NCI-H510A (cell line): ENCODE measurements around the gene MRGPRX1.
"Not testable (repeated sequence)": the region's sequence is repeated elsewhere in the genome, so short reads cannot be mapped to it uniquely, and the experiment has no call there.

Source experiments
- DNase-seq: peaks from one replicate; lab custom pipeline; 2025; lab: John Stamatoyannopoulos, UW

MRGPRX1 gene

DNA sequence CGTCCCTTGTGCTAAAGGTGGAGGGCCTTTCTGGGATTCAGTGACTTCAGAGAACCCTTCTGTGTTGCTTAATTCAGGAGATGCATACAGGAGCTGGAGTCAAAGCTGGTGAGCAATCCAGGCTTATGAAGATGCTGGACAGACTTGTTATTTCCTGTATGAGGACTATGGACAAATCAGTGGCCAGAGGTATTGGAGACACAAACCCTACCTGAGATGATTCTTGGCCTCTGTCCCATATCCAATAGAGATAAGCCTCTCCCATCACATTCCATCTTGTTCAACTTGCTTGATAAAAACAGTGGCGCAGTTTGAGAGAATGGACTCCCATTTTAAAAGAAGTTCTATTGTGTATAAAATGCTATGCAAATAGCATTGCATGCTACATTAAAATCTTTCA lies at the start of gene MRGPRX1:
Gene MRGPRX1 (minus strand): TSS at position 101 of the 400 bp plus-strand sequence. CDS start 4,630 bp downstream, outside the sequence.
- no peak for DNase-seq

DNA sequence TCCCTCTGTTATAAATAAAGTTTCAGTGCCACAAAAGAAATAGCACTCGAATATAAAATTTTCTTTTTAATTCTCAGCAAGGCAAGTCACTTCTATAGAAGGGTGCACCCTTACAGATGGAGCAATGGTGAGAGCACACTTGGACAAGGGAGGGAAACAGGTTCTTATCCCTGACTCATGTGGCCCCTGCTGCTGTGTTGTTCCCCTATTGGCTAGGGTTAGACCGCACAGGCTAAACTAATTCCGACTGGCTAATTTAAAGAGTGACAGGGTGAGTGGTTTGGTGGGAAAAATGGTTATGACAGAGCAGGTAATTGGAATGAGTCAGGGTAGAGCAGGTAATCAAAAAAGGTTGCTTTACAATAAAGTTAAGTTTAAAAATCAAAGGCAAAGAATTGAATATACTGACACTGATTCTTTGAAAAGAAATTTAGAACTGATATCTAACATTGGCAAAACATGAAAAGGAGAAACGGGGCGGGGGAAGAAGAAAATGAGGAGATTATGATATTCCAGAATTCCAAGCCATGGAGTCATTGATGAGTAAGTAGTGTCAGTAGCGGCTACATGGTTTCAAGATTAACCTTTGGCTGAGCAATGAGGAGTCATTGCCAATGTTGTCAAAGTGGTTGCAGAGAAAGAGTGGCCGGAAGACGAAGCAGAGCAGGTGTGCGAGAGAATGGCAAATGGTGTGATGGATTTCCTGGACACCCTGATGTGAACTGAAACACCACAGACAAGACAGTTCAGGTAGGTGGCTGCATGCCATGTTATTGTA lies 48.4 kb upstream of the MRGPRX1 start:
- DNase-seq = no peak

DNA sequence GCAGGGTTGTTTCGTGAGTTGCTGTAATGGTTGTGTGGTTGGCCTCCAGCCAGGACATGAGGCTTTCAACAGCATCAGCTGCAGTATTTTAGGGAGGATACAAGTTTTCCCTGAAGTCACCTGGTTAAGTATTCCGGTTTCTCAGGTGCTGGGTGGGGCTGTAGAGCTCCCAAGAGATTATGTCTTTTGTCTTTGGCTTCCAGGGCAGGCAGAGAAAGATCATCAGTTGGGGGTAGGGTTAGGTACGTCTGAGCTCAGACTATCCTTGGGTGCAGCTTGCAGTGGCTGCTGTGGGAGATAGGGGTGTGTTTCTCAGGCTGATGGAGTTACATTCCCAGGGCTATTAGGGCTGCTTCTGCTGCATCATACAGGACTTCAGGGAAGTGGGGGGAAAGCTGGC lies 47.5 kb upstream of the MRGPRX1 start:
- DNase-seq = no peak

DNA sequence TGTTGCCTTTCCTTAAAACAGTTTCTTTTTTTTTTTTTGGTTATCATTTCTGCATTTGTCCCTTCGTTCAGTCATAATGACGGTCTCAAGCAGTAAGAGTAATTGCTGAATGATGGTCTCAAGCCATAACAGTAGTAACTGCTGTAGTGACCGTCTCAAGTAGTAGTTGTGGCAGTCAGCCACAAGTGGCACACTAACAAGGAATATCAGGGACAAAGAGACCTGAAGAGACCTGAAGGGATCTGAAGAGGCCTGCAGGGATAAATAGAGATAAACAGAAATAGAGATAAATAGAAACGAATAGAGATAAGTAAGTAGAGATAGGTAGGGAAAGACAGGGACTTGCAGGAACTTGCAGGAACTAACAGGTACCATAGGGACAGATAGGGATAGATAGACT lies 42.7 kb upstream of the MRGPRX1 start:
- DNase-seq = no peak

DNA sequence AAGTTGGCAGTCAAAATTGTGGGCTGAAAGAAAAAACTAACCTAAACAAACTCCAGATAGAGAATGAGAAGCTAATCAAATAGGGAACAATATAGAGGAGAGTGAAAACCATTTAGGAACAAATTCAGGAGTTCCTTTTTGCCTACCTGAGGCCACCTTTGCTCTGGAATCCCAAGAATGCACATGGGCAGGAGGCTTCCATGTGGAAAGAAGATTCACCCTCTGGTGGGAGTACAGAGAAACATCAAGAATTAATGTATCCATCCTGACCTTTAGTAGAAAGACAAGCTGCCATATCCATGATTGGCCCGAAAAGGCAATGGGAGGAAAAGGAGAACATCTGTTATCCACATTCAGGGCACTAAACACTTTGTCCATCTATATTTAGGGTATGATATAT lies 35.0 kb upstream of the MRGPRX1 start:
- no peak for DNase-seq

DNA sequence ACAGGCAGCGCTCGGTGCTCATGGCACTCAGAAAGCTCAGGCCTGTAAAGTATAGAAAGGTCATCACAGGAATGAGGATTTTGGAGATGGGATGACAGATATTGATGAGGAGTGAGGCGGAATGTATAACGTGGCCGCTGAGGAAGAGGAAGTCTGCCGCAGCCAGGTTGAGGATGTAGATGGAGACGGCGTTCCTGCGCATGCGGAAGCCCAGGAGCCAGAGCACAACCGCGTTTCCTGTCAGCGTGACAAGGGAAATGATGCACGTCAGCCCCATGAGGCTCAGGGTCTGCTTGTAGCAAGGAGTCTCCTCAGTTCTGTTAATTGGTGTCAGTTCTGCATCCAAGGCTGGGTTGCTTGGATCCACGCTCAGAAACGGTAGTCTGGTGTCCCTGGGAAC lies 33.1 kb upstream of the MRGPRX1 start:
- DNase-seq = no peak

DNA sequence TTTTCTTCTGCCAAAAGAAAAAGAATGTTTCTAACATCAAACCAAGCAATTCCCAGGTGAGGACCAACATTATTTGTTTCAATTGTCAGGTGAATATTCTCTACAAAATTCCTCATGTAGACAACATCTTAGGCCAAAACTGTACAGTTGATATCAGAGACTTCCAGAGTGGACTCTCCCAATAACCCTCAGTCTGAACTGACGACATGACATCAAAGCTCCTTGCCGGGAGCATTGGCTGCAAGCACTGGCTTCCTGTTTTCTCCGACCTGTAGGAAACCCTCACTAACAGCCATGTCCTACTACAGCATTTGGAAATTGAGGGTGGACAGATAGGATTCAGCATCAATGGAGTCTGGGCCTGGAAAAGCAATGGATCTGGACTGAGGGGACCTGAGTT lies 30.5 kb upstream of the MRGPRX1 start:
- DNase-seq = no peak

DNA sequence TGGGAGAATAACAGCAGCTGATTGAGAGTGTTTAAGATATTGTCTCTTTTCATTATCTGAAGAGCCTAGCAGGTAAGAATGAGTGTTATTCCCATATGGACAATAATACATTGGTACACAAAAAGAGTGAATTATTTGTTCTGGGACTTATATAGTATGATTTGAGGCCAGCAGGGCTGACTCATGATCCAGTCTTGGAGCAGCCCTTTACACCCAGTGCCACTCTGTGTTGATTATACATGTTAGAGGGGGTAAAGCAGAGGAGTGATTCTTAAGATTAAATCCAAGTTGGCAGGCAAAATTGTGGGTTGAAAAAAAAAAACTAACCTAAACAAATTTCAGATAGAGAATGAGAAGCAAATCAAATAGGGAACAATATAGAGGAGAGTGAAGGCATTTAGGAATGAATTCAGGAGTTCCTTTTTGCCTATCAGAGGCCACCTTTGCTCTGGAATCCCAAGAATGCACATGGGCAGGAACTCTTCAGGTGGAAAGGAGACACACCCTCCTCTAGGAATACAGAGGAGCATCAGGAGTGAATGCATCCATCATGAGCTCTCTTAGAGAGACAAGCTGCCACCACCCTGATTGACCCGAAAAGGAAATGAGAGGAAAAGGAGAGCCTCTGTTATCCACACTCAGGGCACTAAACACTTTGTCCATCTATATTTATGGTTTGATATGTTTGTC lies 19.2 kb upstream of the MRGPRX1 start:
- no peak for DNase-seq

DNA sequence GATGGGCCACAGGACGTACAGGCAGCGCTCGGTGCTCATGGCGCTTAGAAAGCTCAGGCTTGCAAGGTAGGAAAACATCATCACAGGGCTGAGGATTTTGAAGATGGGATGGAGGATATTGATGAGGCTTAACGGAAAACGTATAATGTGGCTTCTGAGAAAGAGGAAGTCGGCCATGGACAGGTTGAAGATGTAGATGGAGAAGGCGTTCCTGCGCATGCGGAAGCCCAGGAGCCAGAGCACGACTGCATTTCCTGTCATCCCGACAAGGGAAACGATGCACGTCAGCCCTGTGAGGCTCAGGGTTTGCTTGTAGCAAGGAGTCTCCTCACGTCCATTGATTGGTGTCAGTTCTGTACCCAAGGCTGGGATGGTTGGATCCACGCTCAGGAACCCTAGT lies 17.4 kb upstream of the MRGPRX1 start:
- no peak for DNase-seq

DNA sequence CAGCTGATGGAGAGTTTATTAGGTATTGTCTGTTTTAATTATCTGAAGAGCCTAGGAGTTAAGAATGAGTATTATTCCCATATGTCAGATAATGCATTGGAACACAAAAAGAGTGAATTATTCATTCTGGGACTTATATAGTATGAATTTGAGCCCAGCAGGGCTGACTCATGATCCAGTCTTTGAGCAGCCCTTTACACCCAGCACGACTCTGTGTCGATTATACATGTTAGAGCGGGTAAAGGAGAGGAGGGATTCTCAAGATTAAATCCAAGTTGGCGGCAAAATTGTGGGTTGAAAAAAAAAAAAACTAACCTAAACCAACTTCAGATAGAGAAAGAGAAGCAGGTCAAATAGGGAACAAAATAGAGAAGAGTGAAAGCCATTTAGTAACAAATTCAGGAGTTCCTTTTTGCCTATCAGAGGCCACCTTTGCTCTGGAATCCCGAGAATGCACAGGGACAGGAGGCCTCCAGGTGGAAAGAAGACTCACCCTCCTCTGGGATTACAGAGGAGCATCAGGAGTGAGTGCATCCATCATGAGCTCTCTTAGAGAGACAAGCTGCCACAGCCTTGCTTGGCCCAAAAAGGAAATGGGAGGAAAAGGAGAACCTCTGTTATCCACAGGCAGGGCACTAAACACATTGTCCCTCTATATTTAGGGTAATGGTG lies 3.1 kb downstream of the MRGPRX1 start:
- no peak for DNase-seq

DNA sequence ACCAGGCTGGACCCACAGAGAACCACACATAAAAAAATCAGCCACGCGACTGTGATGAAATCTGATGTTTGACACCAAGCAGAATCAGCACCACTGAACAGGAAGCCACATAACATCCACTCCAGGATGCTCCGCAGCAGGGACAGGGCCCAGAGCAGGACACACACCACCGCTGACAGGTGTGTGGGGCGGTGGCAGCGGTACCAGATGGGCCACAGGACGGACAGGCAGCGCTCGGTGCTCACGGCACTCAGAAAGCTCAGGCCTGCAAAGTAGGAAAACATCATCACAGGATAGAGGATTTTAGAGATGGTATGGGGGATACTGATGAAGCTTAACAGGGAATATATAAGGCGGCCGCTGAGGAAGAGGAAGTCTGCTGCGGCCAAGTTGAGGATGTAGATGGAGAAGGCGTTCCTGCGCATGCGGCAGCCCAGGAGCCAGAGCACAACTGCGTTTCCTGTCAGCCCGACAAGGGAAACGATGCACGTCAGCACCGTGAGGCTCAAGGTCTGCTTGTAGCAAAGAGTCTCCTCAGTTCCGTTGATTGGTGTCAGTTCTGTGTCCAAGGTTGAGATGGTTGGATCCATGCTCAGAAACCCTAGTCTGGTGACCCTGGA lies 4.9 kb downstream of the MRGPRX1 start:
- no peak for DNase-seq

DNA sequence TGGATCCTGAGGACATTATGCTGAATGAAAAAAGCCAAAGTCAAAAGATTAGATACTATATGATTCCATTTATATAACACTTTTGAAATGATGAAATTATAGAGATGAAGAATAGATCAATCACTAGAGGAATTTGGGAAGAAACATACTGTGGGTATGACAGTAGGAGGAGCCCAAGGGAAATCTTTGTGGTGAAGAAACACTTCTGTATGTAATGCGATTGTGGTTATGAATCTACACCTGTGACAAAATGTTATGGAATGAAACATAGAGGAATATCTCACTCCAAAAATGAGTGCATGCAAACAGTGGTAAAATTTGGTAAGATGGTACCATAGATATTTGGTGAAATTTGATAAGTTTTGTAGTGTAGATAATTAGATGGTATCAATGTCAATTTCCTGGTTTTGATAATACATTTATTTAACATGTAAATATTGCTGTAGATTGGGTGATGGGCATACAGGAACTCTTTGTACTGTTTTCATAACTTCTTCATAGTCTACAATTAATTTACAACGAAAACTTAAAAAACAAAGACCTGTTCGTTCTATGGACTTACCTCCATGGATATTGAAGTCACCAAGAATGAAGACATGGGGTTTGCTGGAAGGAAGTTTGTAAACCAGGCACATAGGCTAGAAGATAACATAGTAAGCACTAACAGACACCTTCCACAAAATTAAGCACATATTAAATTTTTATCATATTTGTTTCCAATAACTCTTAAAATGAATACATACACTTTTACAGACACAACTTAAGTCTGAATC lies 11.5 kb downstream of the MRGPRX1 start:
- DNase-seq = no peak

DNA sequence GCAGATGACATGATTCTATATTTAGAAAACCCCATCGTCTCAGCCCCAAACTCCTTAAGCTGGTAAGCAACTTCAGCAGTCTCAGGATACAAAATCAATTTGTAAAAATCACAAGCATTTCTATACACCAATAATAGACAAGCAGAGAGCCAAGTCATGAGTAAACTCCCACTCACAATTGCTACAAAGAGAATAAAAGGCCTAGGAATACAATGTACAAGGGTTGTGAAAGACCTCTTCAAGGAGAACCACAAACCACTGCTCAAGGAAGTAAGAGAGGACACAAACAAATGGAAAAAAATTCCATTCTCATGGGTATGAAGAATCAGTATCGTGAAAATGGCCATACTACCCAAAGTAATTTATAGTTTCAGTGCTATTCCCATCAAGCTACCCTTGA lies 13.8 kb downstream of the MRGPRX1 start:
- DNase-seq = not testable (repeated sequence)

DNA sequence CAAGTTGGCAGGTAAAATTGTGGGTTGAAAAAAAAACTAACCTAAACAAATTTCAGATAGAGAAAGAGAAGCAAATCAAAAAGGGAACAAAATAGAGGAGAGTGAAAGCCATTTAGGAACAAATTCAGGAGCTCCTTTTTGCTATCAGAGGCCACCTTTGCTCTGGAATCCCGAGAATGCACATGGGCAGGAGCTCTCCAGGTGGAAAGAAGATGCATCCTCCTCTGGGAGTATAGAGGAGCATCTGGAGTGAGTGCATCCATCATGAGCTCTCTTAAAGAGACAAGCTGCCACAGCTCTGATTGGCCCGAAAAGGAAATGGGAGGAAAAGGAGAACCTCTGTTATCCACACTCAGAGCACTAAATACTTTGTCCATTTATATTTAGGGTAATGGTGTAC lies 26.3 kb downstream of the MRGPRX1 start:
- no peak for DNase-seq

DNA sequence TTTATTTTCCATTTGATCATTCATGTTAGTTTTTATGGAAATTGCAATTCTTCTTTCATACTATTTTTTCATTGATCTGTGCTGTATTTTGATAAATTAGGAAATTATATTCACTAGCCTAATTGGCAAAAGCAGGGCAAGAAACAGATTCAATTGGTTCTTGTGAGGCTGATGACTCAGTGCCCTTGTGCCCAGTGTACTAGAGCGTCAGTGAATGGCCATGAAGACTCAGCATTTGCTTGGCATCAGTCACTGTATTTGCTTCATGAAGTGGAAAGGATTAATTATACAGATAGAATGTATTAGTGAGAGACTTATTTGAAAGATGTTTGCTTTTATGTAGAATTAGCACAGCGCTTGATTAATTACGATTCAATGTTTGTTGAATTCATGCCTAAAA lies 31.8 kb downstream of the MRGPRX1 start:
- no peak for DNase-seq

DNA sequence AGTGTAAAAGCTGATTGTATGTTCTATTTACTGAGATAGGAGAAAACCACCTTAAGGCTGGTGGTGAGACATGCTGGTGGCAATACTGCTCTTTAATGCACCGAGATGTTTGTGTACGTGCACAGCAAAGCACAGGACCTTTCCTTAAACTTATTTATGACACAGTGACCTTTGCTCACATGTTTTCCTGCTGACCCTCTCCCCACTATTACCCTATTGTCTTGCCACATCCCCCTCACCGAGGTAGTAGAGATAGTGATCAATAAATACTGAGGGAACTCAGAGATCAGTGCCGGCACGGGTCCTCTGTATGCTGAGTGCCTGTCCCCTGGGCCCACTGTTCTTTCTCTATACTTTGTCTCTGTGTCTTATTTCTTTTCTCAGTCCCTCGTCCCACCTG lies 38.6 kb downstream of the MRGPRX1 start:
- DNase-seq = not testable (repeated sequence)

DNA sequence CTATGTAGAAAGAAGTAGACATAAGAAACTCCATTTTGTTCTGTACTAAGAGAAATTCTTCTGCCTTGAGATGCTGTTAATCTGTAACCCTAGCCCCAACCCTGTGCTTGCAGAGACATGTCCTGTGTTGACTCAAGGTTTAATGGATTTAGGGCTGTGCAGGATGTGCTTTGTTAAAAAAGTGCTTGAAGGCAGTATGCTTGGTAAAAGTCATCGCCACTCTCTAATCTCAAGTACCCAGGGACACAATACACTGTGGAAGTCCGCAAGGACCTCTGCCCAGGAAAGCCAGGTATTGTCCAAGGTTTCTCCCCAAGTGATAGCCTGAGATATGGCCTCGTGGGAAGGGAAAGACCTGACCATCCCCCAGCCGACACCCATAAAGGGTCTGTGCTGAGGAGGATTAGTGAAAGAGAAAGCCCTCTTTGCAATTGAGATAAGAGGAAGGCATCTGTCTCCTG lies 39.0 kb downstream of the MRGPRX1 start:
- DNase-seq = not testable (repeated sequence)

DNA sequence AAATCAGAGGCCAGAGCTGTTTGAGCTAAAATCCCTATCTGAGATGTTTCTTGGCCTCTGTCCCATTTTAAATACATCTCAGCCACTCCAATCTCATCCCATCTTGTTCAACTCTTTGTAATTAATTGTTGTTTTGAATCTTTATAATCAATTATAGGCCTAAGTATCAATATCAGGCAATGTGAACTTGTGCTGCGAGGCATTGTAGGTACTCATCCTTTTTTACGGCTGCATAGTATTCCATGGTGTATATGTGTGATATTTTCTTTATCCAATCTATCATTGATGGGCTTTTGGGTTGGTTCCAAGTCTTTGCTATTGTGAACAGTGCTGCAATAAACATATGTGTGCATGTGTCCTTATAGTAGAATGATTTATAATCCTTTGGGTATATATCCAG lies 47.5 kb downstream of the MRGPRX1 start:
- not testable (repeated sequence) for DNase-seq

DNA sequence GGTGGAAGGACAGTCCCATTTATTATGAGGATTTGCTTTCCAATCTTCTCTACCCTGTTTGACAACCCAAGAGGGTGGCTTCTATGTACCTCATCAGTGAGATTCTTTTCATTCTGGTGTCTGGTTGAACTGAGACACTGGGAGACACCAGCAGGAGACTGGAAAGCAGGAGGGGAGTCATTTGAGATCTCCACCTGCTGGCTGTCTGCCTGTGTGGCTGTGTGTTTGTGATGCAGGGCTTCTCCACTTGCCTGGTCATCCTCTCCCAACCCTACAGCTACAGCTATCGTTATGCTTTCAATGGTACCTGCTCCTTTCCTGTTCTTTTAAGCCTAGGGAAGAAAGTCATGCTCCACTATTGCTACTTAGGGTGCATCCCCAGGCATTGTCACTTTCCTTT lies 48.6 kb downstream of the MRGPRX1 start:
- DNase-seq = no peak
